Activated effector memory CD4-positive, alpha-beta T cell treated with anti-CD3 and anti-CD28 coated beads, Interleukin-2, amount 50 U/mL, for 16 hours (primary cell): ENCODE measurements around the gene ANOS1.

Source experiments
- DNase-seq: peaks from one replicate; pipeline ENCODE4 v3.0.0-alpha.2; 2020

ANOS1 gene

GRCh38 chrX:8717354-8717753, 14.6 kb downstream of the ANOS1 start:
- no peak for DNase-seq

- DNase-seq, result no peak
Observed at GRCh38 chrX:8714164-8714563, 17.8 kb downstream of the ANOS1 start.

GRCh38 chrX:8711401-8711800, 20.5 kb downstream of the ANOS1 start:
- no peak for DNase-seq

GRCh38 chrX:8704184-8704583, 27.8 kb downstream of the ANOS1 start:
- no peak for DNase-seq

- DNase-seq, result no peak
Observed at GRCh38 chrX:8692871-8693270, 39.1 kb downstream of the ANOS1 start.

GRCh38 chrX:8689473-8689872, 42.5 kb downstream of the ANOS1 start:
- DNase-seq, result no peak

- DNase-seq, result no peak
Observed at GRCh38 chrX:8688776-8689175, 43.2 kb downstream of the ANOS1 start.

- no peak for DNase-seq
Observed at GRCh38 chrX:8684201-8684965, 47.6 kb downstream of the ANOS1 start.

- DNase-seq, result no peak
Observed at GRCh38 chrX:8683687-8684086, 48.2 kb downstream of the ANOS1 start.

GRCh38 chrX:8679550-8679949, 52.4 kb downstream of the ANOS1 start:
- no peak for DNase-seq

- DNase-seq, result no peak
Observed at GRCh38 chrX:8675006-8675630, 56.8 kb downstream of the ANOS1 start.

GRCh38 chrX:8673201-8673600, 58.7 kb downstream of the ANOS1 start:
- DNase-seq, result no peak

GRCh38 chrX:8672176-8672575, 59.8 kb downstream of the ANOS1 start:
- no peak for DNase-seq

- DNase-seq, result no peak
Observed at GRCh38 chrX:8668813-8669212, 63.1 kb downstream of the ANOS1 start.

GRCh38 chrX:8663325-8663724, 68.6 kb downstream of the ANOS1 start:
- no peak for DNase-seq

GRCh38 chrX:8657883-8658282, 74.1 kb downstream of the ANOS1 start:
- DNase-seq, result no peak

GRCh38 chrX:8653956-8654355, 78.0 kb downstream of the ANOS1 start:
- no peak for DNase-seq

GRCh38 chrX:8649969-8650368, 82.0 kb downstream of the ANOS1 start:
- no peak for DNase-seq

- DNase-seq, result no peak
Observed at GRCh38 chrX:8647176-8647575, 84.8 kb downstream of the ANOS1 start.

GRCh38 chrX:8639949-8640475, 91.9 kb downstream of the ANOS1 start:
- no peak for DNase-seq

GRCh38 chrX:8636497-8636896, 95.4 kb downstream of the ANOS1 start:
- DNase-seq, result no peak

- no peak for DNase-seq
Observed at GRCh38 chrX:8635812-8636211, 96.1 kb downstream of the ANOS1 start.

- DNase-seq, result no peak
Observed at GRCh38 chrX:8632924-8633323, 99.0 kb downstream of the ANOS1 start.

- DNase-seq, result no peak
Observed at GRCh38 chrX:8629871-8630270, 102.1 kb downstream of the ANOS1 start.

GRCh38 chrX:8627796-8628195, 104.1 kb downstream of the ANOS1 start:
- no peak for DNase-seq
